Neutrophil (primary cell): Measurements from ENCODE around the gene ITGA1.

Source experiments
- H3K27ac ChIP-seq: fragments of 200-600 bp; sonication (generic); 2 replicates; pipeline ENCODE4 v1.5.1; 2016; ENCODE audit warnings: mild to moderate bottlenecking, moderate library complexity
- H3K27me3 ChIP-seq: fragments of 200-600 bp; sonication (generic); 2 replicates; pipeline ENCODE4 v1.6.0; 2016; ENCODE audit warnings: mild to moderate bottlenecking
- H3K36me3 ChIP-seq: fragments of 200-600 bp; sonication (generic); 2 replicates; pipeline ENCODE4 v1.5.1; 2017
- H3K4me1 ChIP-seq, 2 experiments: fragments of 200-600 bp in 1 of 2; sonication (generic) in 1 of 2; 1 replicate in 1 of 2; 2 replicates in 1 of 2; pipeline versions ENCODE4 v1.5.1 to v1.6.1; 2013 to 2016; ENCODE audit warnings: low read depth in 1 of 2, low read length in 1 of 2, mild to moderate bottlenecking in 1 of 2, moderate library complexity in 1 of 2; ENCODE audit not compliant: control insufficient read depth in 1 of 2, insufficient read depth in 1 of 2
- H3K4me3 ChIP-seq, 2 experiments: fragments of 200-600 bp in 1 of 2; sonication (generic) in 1 of 2; 1 replicate in 1 of 2; 2 replicates in 1 of 2; pipeline ENCODE4 v1.5.1; 2013 to 2016; ENCODE audit warnings: low read depth in 1 of 2, low read length in 1 of 2, mild to moderate bottlenecking in 1 of 2, moderate library complexity in 1 of 2
- H3K9me3 ChIP-seq: fragments of 200-600 bp; sonication (generic); 2 replicates; pipeline ENCODE4 v1.5.1; 2016
- CTCF ChIP-seq: fragments of 200-600 bp; sonication (generic); IDR thresholded peaks from 2 replicates; pipeline ENCODE4 v1.5.1; 2016; ENCODE audit warnings: antibody characterized with exemption

Gene ITGA1

GRCh38 chr5:52830650-52831049, 42.9 kb downstream of the ITGA1 start:
- TF ChIP-seq CTCF, result no peak
- H3K9me3 ChIP-seq, result no peaks in the 10 kb centered on the region
- no peaks in the 10 kb centered on the region for H3K27me3 ChIP-seq
- H3K4me1 ChIP-seq, result peaks cover 0 to 4% of the 10 kb centered on the region in 2 experiments
- no peak overlapping the region for H3K4me3 ChIP-seq
- no peaks in the 10 kb centered on the region for H3K36me3 ChIP-seq
- no peak overlapping the region for H3K27ac ChIP-seq

DNA sequence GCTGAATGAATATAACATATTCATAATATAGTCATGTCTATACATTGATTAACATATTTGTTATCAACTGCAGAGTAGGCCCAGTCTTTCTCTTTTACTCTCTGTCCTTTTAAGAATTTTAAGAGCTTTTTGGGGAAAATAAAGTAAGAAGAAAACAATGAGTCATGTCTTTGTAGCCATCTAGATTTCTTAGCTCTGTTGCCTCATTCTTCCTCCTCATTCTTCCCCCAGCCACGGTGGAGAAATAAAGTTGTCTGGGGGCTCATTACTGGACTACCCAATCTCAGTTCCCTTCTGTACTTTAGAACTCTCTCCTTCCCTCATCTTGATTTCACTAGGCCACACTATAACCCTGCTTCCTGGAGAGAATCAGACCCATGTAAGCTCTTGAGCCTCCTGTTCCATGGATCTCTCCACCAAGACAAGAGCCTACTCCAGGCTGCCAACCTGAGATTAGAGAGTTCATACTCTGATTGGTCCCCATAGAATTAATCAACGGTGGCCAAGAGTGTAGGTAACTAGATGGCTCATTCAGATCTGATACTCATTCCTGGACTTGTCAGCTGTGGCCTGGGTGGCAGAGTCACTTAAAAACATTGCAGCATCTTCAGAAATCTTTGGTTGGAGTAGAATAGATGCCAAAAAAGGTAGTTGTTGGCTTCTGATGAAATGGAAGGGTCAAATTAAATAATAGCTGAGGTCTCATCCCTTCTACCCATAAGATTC, 44.2 kb downstream of the ITGA1 start:
- Histone ChIP-seq H3K27me3 (no peaks in the 10 kb centered on the region), H3K9me3 (no peaks in the 10 kb centered on the region)

DNA sequence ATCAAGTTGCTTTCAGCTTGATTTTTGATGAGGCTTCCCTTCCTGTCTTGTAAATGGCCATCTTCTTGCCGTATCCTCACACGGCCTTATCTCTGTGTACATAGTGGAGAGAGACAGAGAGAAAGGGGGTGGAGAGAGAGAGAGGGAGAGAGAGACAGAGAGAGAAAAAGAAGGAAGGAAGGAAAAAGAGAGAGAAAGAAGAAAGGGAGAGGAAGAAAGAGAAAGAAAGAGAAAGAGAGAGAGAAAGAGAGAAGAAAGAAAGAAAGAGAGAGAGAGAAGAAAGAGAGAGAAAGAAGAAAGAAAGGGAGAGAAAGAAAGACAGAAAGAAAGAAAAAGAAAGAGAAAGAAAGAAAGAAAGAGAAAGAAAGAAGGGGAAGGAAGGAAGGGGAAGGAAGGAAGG, 46.6 kb downstream of the ITGA1 start:
- Histone ChIP-seq H3K27ac (no peak overlapping the region), H3K4me3 (no peak overlapping the region), H3K9me3 (no peaks in the 10 kb centered on the region), H3K36me3 (no peaks in the 10 kb centered on the region), H3K4me1 (no peaks in the 10 kb centered on the region), H3K27me3 (no peaks in the 10 kb centered on the region)
- no peak for TF ChIP-seq CTCF

More for the DNA sequence above, 44.2 kb downstream of the ITGA1 start:
- H3K4me3 ChIP-seq, result no peak overlapping the region
- no peaks in the 10 kb centered on the region for H3K4me1 ChIP-seq
- no peaks in the 10 kb centered on the region for H3K36me3 ChIP-seq
- no peak for TF ChIP-seq CTCF
- H3K27ac ChIP-seq, result no peak overlapping the region

DNA sequence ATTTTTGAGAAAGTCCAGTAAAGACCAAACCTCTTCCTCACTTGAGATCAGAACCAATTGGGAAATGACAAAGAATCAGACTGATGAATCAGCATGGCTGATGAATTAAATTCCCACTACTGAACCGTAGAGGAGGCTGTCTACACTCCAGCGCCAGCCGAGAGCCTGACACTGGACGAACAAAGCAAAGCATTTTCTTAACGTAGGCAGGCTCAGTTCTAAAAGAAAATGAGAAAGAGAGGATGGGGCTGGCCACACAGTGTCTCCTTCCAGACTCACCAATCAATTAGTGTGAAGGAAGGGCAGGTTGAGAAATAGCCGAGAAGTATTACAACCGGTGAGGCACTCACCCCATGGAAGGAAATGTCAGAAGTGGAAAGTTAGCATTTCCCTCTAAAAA, 49.4 kb downstream of the ITGA1 start:
- Histone ChIP-seq H3K27ac (no peak overlapping the region), H3K4me3 (no peak overlapping the region), H3K27me3 (no peaks in the 10 kb centered on the region), H3K9me3 (no peaks in the 10 kb centered on the region), H3K4me1 (no peaks in the 10 kb centered on the region), H3K36me3 (no peaks in the 10 kb centered on the region)
- no peak for TF ChIP-seq CTCF

GRCh38 chr5:52837591-52838001, 49.9 kb downstream of the ITGA1 start:
- H3K27me3 ChIP-seq, result no peaks in the 10 kb centered on the region
- no peak overlapping the region for H3K27ac ChIP-seq
- H3K4me3 ChIP-seq, result no peak overlapping the region
- no peaks in the 10 kb centered on the region for H3K9me3 ChIP-seq
- no peaks in the 10 kb centered on the region for H3K4me1 ChIP-seq
- H3K36me3 ChIP-seq, result no peaks in the 10 kb centered on the region
- no peak for TF ChIP-seq CTCF
